ENCODE measurements around the gene LPCAT1.
A peak's percentile ranks its signal among the peaks of the same experiment; 100 is the strongest.

The LPCAT1 gene

GRCh38 chr5:1415626-1416360, 108.0 kb downstream of the LPCAT1 start:
- Histone ChIP-seq H3K4me3 (no peak overlapping the region), H3K4me2 (peak overlapping the region; percentile 81), H3K4me1 (peaks cover 77% of the 10 kb centered on the region), H4K20me1 (no peaks in the 10 kb centered on the region), H3K27ac (0 out of 2 replicates have a peak overlapping the region, but pooled peaks have one; percentile 65), H3K9ac (no peak overlapping the region), H3K27me3 (no peaks in the 10 kb centered on the region), H3K9me3 (peaks cover 18% of the 10 kb centered on the region; the same call in 1 of the 2 replicates), H3K36me3 (no peaks in the 10 kb centered on the region)
- no peak for TF ChIP-seq Cebpa-rat (IDR thresholded peaks at IDR 0.05)

- no peak for TF ChIP-seq Cebpa-rat (IDR thresholded peaks at IDR 0.05)
- Histone ChIP-seq H3K4me1 (peaks cover 70% of the 10 kb centered on the region), H3K27ac (peak overlapping the region; percentile 65), H3K4me3 (0 out of 2 replicates have a peak overlapping the region, but pooled peaks have one; percentile 18), H3K4me2 (peak overlapping the region; percentile 81), H3K36me3 (no peaks in the 10 kb centered on the region), H3K9me3 (peaks cover 18% of the 10 kb centered on the region; the same call in 1 of the 2 replicates), H3K9ac (0 out of 2 replicates have a peak overlapping the region, but pooled peaks have one; percentile 57), H3K27me3 (no peaks in the 10 kb centered on the region), H4K20me1 (no peaks in the 10 kb centered on the region)
These were observed 108.7 kb downstream of the LPCAT1 start for GRCh38 chr5:1415059-1415425.

- Histone ChIP-seq H3K27me3 (no peaks in the 10 kb centered on the region), H3K36me3 (no peaks in the 10 kb centered on the region), H3K4me3 (0 out of 2 replicates have a peak overlapping the region, but pooled peaks have one; percentile 18), H3K9me3 (peaks cover 18% of the 10 kb centered on the region; the same call in 1 of the 2 replicates), H3K4me2 (peak overlapping the region; percentile 92), H4K20me1 (no peaks in the 10 kb centered on the region; the same call in 1 of the 2 replicates), H3K4me1 (peaks cover 69% of the 10 kb centered on the region), H3K27ac (peak overlapping the region; percentile 65), H3K9ac (peak overlapping the region; percentile 57; the same call in 1 of the 2 replicates)
- TF ChIP-seq Cebpa-rat (IDR thresholded peaks at IDR 0.05), result no peak
These were observed 109.3 kb downstream of the LPCAT1 start for GRCh38 chr5:1414311-1415058.

GRCh38 chr5:1413611-1414241, 110.0 kb downstream of the LPCAT1 start:
- Histone ChIP-seq H3K4me3 (no peak overlapping the region), H3K9ac (no peak overlapping the region), H3K36me3 (no peaks in the 10 kb centered on the region), H3K4me2 (peak overlapping the region; percentile 92), H3K9me3 (peaks cover 18% of the 10 kb centered on the region; the same call in 1 of the 2 replicates), H3K27me3 (no peaks in the 10 kb centered on the region), H3K27ac (peak overlapping the region; percentile 53), H4K20me1 (no peaks in the 10 kb centered on the region; the same call in 1 of the 2 replicates), H3K4me1 (peaks cover 69% of the 10 kb centered on the region)
- TF ChIP-seq Cebpa-rat (IDR thresholded peaks at IDR 0.05), result no peak

GRCh38 chr5:1413211-1413610, 110.5 kb downstream of the LPCAT1 start:
- no peak overlapping the region for H3K4me3 ChIP-seq
- H3K9me3 ChIP-seq, result peaks cover 18% of the 10 kb centered on the region; the same call in 1 of the 2 replicates
- no peaks in the 10 kb centered on the region for H3K36me3 ChIP-seq
- no peaks in the 10 kb centered on the region for H3K27me3 ChIP-seq
- H3K9ac ChIP-seq, result no peak overlapping the region
- H3K27ac ChIP-seq, result peak overlapping the region; percentile 53
- H3K4me1 ChIP-seq, result peaks cover 72% of the 10 kb centered on the region
- H3K4me2 ChIP-seq, result peak overlapping the region; percentile 92
- H4K20me1 ChIP-seq, result no peaks in the 10 kb centered on the region; the same call in 1 of the 2 replicates
- TF ChIP-seq Cebpa-rat (IDR thresholded peaks at IDR 0.05), result no peak

- peak overlapping the region; percentile 92 for H3K4me2 ChIP-seq
- no peak for TF ChIP-seq Cebpa-rat (IDR thresholded peaks at IDR 0.05)
- H3K4me1 ChIP-seq, result peaks cover 74% of the 10 kb centered on the region
- H3K36me3 ChIP-seq, result no peaks in the 10 kb centered on the region
- no peaks in the 10 kb centered on the region; the same call in 1 of the 2 replicates for H4K20me1 ChIP-seq
- no peak overlapping the region for H3K27ac ChIP-seq
- no peaks in the 10 kb centered on the region for H3K27me3 ChIP-seq
- H3K4me3 ChIP-seq, result no peak overlapping the region
- H3K9ac ChIP-seq, result peak overlapping the region; percentile 36; the same call in 1 of the 2 replicates
- H3K9me3 ChIP-seq, result peaks cover 14% of the 10 kb centered on the region; the same call in 1 of the 2 replicates
These were observed 111.1 kb downstream of the LPCAT1 start for GRCh38 chr5:1412621-1413020.

GRCh38 chr5:1412163-1412562, 111.6 kb downstream of the LPCAT1 start:
- no peaks in the 10 kb centered on the region; the same call in 1 of the 2 replicates for H4K20me1 ChIP-seq
- peaks cover 74% of the 10 kb centered on the region for H3K4me1 ChIP-seq
- H3K9ac ChIP-seq, result no peak overlapping the region
- H3K27me3 ChIP-seq, result no peaks in the 10 kb centered on the region
- peaks cover 9% of the 10 kb centered on the region; the same call in 1 of the 2 replicates for H3K9me3 ChIP-seq
- no peak overlapping the region for H3K4me3 ChIP-seq
- H3K4me2 ChIP-seq, result peak overlapping the region; percentile 92
- H3K36me3 ChIP-seq, result no peaks in the 10 kb centered on the region
- TF ChIP-seq Cebpa-rat (IDR thresholded peaks at IDR 0.05), result no peak
- H3K27ac ChIP-seq, result no peak overlapping the region
